HG02678 (cell line): ENCODE measurements around the gene EVX1.

ENCODE experiments used
- ATAC-seq: cut with Tn5 transposase; IDR thresholded peaks from one replicate; pipeline ENCODE4 v1.9.1; 2021; ENCODE audit warnings: mild to moderate bottlenecking, moderate library complexity; ENCODE audit not compliant: unreplicated experiment

EVX1 gene

DNA sequence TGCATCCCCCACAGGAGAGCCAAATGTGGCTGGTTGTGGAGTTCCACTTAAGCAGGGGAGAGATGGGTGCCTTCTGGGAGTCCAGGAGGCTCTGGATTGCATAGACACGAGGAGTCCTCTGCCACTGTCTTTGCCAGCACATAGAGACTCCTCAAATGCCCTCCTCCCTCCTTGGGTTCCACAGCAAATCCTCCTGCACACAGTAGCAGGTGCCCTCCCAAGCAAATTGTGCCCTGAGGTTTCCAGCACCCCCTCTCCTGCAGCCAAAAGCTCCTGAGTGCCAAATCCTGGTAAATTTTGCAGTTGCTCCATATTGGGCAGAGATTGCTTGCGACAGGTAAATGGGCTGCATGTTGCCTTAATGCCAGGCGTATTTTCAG lies 5.8 kb downstream of the EVX1 start:
- ATAC-seq: no peak

DNA sequence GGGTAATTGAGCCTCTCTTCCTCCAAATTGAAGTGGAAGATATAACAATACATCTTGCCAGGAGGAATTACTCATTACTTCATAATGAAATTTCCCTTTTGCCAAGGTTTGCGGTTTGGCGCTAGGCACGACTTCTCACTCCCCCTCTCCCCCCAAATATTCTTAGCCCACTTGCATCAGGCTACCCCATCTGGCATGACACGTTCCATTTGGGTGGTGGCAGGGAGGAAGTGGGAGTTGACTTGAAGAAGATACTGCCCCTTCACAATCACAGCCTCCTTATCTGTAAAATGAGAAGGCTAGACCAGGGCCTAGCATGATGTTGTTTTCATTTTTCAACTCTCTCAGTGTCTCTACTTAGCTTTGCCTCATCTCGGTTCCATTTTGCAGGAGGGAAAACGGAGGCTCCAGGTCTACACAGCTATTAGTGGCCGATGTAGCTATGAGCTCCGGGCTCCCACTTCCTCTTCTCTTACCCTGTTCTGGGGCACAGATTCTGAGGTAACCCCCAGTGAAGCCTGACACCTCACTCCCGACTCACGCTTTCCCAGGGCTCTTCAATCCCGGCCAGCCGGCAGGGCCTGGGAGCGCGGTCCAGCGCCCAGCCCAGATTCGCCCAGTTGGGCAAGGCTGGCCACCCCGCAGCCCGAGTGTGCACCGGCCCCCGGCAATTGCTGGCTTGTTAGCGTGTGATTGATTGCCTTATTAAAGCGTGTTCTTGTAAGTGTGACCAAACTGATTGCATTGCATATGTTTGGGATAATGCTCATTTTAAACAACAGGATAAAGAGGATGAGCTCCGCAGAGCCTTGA lies 6.5 kb downstream of the EVX1 start:
- no peak for ATAC-seq

DNA sequence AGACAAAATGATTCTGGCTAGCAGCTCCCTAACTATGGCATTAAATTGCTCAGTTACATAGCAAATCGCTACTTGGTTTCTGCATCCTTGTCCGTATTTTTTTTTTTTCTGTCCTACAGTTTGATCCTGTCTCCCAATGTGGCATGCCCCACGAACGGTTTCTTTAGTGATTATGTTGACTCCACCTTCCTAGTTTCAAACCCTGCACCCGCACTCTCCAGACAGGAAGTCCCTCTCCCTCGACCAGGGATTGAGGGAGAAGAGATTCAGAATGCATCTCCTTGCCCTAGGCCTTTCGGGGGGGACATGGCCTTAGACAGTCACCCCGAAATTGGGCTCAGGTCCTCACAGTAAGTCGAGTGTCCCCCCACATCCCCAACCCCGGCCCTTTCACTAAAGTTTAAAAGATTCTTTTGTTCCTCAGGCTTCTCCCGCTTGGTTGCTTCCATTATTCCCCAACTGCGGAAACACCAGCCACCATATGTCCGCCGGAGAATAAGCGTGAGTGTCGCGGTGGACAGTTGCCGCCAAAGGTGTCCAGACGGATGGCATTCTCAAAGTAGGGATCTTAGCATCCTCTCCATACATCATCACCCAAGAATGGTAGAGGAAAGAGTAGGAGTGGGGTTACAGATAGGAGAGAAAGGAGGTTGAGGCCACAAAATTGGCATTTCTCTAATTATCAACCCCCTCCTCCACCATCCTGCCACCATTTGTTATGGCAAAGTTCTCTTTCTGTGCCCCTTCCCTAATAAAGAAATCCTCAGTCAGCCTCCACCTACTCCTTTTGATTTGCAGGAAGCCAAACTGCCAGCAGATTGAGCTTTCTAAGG lies 7.3 kb downstream of the EVX1 start:
- ATAC-seq: no peak

DNA sequence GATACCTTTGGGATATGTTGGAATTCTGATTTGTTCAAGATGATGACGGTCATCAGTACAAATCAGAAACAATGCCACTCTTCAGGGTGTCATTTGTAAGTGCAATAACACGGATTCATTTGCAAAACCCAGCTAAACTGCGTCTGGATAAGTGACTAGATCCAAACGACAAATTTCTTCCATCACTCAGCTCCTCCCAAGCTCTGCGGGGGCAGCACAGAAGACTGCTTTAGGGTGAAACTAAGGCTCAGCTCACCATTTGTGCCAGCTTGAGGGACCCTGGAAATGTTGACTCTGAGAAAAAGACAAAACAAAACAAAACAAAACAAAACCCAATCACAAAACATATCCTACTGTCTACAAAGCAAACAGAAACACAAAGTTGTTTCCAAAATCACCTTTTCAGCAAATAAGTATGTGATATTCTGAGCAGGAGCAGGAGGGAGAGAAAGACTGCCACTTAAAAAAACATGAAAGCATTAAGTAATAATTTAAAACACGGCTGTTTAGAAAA lies 8.0 kb downstream of the EVX1 start:
- no peak for ATAC-seq

DNA sequence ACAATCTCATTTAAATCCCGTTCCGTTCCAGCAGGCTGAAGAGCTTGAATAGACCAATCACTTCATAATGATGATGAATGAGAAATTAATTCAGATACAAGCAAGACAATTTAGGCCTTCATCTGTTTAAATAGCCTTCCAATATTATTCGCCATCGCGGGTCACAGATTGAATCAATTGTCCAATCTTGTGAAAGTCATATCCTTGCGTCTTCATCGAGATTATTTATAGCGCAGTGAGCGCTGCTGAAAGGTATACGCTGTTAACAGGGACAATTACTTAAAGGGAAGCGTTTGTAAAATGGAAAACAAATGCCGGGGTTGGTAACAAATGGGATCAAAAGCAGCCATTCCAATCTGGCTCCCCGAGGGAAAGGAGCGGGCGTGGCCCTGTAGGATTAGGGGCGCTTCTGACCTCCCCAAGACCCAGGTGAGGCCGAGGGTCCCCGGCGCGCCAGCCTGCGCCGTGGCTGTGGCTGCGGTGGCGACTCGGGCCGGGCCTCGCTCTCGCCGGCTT lies 8.6 kb downstream of the EVX1 start:
- ATAC-seq: no peak

- no peak for ATAC-seq
Measured at GRCh38 chr7:27251652-27252590, 9.3 kb downstream of the EVX1 start.

DNA sequence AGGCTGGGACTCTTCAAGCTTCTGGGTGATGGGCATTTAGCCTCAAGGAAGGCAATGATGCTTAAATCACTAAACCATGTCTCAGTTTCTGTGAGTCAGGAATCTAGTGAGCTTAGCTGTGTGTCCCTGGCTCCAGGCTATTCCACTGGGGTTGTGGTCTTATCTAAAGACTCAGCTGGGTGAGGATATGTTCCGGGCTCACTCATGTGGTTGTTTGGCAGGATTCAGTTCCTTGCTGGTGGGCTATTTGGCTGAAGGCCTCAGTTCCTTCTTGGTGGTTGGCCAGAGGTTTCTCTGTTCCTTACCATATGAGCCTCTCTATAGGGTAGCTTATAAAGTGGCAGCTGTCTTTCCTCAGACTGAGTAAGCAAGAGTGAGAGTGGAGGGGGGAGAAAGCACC lies 12.0 kb downstream of the EVX1 start:
- no peak for ATAC-seq

DNA sequence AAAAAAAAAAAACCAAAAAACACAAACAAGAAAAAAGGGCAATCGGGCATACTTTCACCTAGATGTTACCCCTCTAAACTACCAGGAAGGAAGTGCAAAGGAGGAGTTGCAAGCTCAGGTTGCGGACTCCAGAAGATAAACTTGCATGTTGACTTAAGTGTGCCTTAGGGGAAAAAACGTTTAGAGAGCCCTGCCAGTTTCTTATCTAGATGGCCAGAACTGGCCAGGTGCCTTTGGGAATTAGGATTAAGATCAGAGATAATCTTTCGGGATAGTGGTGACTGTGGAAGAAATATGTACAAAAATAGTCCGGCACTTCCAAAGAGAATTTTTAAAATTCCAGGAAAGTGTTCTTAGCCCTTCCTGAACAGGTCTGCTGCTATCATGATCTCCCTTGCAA lies 17.6 kb downstream of the EVX1 start:
- no peak for ATAC-seq

DNA sequence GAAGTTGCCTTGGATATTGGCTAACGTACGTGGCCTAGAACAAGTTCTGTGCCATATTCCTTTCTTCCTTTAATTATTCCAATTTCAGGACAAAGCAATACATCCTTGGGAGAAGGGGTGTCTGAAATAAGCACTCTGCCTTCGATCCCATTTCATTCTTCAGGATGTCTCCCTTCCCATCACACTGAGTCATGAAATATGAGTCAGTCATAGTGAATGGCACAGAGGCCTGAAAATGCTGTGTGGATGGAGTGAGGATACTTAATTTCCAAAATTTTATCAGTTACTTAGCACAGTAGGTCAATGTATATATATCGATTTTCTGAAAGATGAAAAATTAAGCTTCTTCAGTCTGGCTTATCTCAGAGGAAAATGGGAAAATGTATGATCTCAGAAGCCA lies 19.5 kb downstream of the EVX1 start:
- no peak for ATAC-seq

DNA sequence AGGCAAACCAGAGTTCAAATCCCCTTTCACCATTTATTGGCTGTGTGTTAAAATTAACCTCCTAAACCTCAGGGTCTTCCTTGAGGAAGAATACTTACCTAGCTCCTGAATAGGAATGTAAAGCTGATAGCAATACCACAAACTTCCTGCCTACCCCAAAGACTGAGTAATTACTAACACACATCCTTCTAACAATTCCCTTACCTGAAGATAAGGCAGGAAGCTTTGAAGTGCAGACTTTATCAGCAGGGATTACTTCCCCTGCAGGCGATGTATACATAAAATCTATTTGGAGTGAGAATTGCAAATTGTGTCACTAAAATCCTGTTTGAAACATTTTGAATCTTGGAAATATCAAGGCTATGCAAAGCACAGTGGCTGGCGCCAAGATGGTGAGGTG lies 21.2 kb downstream of the EVX1 start:
- ATAC-seq: no peak

DNA sequence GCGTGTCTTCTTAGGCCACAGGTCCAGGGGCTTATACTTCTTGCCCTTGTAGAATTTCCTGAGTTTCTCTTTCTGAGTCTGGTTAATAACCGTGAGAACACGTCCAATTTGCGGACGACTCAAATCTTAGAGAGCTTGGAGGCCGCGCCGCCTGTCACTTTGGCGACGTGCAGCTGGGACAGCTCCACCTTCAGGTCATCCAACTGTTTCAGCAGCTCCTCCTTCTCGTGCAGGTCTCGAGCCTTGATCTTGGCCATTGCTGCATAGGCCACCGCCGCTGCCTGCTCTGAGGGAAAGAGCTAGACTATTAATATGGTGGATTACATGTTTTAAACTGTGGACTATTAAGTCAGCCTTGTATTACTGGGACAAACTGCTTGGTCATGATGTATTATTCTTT lies 26.9 kb downstream of the EVX1 start:
- ATAC-seq: no peak

DNA sequence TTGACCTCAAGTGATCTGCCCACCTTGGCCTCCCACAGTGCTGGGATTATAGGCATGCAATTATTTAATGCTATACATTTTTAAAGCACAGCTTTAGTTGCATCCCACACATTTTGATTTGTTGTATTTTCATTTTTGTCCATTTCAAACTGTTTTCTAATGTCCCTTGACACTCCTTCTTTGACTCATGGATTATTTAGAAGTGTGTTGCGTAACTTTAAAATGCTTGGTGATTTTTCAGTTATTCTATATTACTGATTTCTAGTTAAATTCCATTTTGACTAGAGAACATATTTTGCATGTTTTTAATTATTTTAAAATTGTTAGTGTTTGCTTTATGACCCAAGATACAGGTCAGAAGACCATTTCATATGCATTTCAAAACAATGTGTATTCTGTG lies 28.8 kb downstream of the EVX1 start:
- no peak for ATAC-seq

DNA sequence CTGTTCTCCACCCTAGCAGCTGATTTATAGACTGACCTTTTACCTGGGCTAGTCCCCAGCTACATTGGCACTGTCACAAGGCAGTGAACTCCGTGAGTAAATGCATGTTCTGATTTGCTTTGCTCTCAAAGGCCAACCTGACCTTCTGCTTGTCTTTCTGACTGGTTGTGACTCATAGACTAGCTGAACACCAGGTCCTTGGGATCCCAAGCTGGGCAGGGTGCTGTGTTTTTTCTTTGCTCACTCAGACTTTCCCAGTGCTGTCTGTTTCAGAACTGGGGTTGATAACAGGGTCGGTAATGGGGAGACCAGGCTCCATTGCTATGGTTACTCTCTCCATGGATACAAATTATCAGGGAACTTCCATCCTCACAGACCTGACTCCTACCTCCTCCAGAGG lies 35.0 kb downstream of the EVX1 start:
- ATAC-seq: no peak

DNA sequence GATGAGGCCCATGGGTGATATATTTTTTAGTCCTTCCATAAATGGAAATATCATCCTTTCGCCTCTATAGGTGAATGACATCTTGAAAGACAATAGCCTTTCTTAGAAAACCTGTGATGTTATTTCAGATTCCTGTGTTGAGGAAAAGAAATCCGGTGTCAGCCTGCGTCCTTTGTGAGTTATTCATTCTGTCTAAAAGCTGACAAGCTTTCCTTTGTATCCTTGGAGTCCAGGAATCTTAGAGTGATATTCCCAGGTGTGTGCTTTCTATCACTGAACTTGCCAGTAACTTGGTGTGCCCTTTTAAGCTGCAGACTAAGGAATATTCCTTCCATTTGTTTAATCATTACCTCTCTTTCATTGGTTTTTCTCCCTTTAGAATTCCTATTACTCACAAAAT lies 41.0 kb downstream of the EVX1 start:
- ATAC-seq: no peak

DNA sequence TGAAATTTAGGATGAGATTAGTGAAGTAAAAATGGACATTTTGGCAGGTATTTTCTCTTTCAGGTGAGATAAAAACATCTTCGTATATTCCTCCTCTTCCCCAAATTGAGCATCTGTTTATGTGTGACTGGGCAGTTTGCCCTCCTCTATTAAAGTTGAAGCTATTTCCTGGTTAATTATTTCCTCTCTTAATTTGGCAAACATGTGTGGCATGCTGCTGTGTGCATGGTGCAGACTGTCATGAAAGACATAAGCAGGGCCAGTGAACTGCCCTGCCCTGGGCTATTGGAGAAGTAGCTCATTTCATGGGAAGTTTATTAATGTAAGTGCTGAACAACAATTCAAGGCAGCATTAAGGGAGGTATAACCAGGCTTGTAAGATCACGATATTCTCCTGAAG lies 52.6 kb downstream of the EVX1 start:
- ATAC-seq: no peak

GRCh38 chr7:27297356-27297755 lies 54.8 kb downstream of the EVX1 start:
- ATAC-seq: no peak
